Nephron progenitor cell (in vitro differentiated cells): ENCODE measurements around the gene CUBN.

Experiments
- DNase-seq: peaks from one replicate; pipeline ENCODE4 v3.0.0; 2021
- H3K27ac Mint-ChIP-seq: 2 replicates; pipeline ENCODE4 v1.8.0; 2021; ENCODE audit warnings: mild to moderate bottlenecking, moderate library complexity, mixed read lengths
- H3K27me3 Mint-ChIP-seq: 2 replicates; pipeline ENCODE4 v1.8.0; 2021; ENCODE audit warnings: mild to moderate bottlenecking, low read depth, mixed read lengths; ENCODE audit not compliant: poor library complexity
- H3K36me3 Mint-ChIP-seq: 2 replicates; pipeline ENCODE4 v1.8.0; 2021; ENCODE audit warnings: low read depth, mixed read lengths
- H3K4me1 Mint-ChIP-seq: 2 replicates; pipeline ENCODE4 v1.8.0; 2021; ENCODE audit warnings: mixed read lengths
- H3K4me3 Mint-ChIP-seq: 2 replicates; pipeline ENCODE4 v1.8.0; 2021; ENCODE audit warnings: mild to moderate bottlenecking, moderate library complexity, mixed read lengths
- H3K9me3 Mint-ChIP-seq: 2 replicates; pipeline ENCODE4 v1.8.0; 2021; ENCODE audit warnings: mild to moderate bottlenecking, moderate library complexity, mixed read lengths
- TF ChIP-seq, protein P1 (sequence below): fragments of 200-600 bp; sonication (generic); IDR thresholded peaks from 2 replicates; pipeline ENCODE4 v1.5.0; 2021; ENCODE audit warnings: antibody characterized with exemption

Gene CUBN

GRCh38 chr10:17060289-17060688 is 69.3 kb downstream of the CUBN start:
- Mint-ChIP-seq H3K27ac (no peak overlapping the region), H3K27me3 (no peaks in the 10 kb centered on the region), H3K36me3 (no peaks in the 10 kb centered on the region), H3K4me1 (peaks cover 40% of the 10 kb centered on the region), H3K4me3 (no peak overlapping the region), H3K9me3 (no peaks in the 10 kb centered on the region)
- TF ChIP-seq, protein P1, sequence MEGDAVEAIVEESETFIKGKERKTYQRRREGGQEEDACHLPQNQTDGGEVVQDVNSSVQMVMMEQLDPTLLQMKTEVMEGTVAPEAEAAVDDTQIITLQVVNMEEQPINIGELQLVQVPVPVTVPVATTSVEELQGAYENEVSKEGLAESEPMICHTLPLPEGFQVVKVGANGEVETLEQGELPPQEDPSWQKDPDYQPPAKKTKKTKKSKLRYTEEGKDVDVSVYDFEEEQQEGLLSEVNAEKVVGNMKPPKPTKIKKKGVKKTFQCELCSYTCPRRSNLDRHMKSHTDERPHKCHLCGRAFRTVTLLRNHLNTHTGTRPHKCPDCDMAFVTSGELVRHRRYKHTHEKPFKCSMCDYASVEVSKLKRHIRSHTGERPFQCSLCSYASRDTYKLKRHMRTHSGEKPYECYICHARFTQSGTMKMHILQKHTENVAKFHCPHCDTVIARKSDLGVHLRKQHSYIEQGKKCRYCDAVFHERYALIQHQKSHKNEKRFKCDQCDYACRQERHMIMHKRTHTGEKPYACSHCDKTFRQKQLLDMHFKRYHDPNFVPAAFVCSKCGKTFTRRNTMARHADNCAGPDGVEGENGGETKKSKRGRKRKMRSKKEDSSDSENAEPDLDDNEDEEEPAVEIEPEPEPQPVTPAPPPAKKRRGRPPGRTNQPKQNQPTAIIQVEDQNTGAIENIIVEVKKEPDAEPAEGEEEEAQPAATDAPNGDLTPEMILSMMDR: no peak
- DNase-seq: no peak

- TF ChIP-seq, protein P1: no peak
- Mint-ChIP-seq H3K4me3 (no peak overlapping the region), H3K4me1 (peaks cover 29% of the 10 kb centered on the region), H3K27me3 (no peaks in the 10 kb centered on the region), H3K27ac (no peak overlapping the region), H3K9me3 (no peaks in the 10 kb centered on the region), H3K36me3 (no peaks in the 10 kb centered on the region)
- no peak for DNase-seq
Observed at GRCh38 chr10:17059197-17059688, 70.4 kb downstream of the CUBN start.

DNA sequence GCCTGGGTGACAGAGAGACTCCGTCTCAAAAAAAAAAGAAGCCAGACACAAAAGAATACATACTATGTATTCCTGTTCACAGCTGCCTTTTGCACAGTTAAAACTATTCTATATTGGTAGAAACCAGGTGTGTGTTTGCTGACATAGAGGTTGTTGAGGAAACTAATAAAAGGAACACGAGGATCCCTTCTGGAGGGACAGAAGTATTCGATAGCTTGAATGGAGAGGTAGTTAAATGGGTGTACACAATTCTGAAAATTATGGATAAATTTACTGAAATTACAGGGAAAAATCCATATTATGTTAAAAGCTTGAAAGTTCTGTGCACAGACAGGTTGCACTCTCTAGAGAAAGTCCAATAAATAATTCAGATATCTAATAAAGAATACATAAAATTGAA is 71.5 kb downstream of the CUBN start:
- no peak overlapping the region for H3K27ac Mint-ChIP-seq
- peaks cover 18% of the 10 kb centered on the region for H3K4me1 Mint-ChIP-seq
- H3K4me3 Mint-ChIP-seq: no peak overlapping the region
- TF ChIP-seq, protein P1: no peak
- H3K9me3 Mint-ChIP-seq: peaks cover 6% of the 10 kb centered on the region
- DNase-seq: no peak
- H3K27me3 Mint-ChIP-seq: peaks cover 4% of the 10 kb centered on the region
- H3K36me3 Mint-ChIP-seq: no peaks in the 10 kb centered on the region

DNA sequence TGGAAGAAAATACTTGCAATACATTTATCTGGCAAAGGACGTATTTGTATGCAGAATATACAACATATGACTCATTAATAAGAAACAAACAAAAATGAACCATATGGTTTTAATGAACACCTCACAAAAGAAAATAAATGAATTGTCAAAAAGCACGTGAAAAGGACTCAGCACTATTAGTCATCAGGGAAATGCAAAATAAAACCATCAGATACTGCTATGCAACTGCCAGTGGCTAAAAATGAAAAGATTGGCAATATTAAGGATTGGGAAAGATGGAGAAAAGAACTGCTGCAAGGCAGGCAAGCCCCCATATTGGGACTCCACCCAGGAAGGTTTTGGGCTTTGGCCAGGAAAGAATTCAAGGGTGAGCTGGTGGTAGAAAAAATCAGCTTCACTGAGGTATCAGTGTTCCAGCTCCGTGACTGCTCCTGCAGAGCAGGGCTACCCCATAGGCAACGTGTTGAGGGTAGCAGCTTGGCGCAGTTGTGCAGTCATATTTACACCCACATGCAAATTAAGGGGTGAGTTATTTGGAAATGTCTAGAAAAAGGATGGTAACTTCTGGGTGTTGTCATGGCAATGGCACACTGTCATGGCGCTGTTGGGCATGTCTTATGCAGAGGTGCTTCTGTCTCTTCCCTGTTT is 72.7 kb downstream of the CUBN start:
- Mint-ChIP-seq H3K4me3 (no peak overlapping the region), H3K9me3 (peaks cover 16% of the 10 kb centered on the region), H3K4me1 (peaks cover 9% of the 10 kb centered on the region), H3K27me3 (peaks cover 4% of the 10 kb centered on the region), H3K27ac (no peak overlapping the region), H3K36me3 (peaks cover 3% of the 10 kb centered on the region)
- no peak for DNase-seq
- TF ChIP-seq, protein P1: no peak

- H3K4me3 Mint-ChIP-seq: no peak overlapping the region
Observed at GRCh38 chr10:17053513-17053912, 76.1 kb downstream of the CUBN start.

More at GRCh38 chr10:17053513-17053912, 76.1 kb downstream of the CUBN start:
- H3K36me3 Mint-ChIP-seq: peaks cover 13% of the 10 kb centered on the region
- H3K27me3 Mint-ChIP-seq: peaks cover 4% of the 10 kb centered on the region
- no peaks in the 10 kb centered on the region for H3K4me1 Mint-ChIP-seq
- peaks cover 33% of the 10 kb centered on the region for H3K9me3 Mint-ChIP-seq
- TF ChIP-seq, protein P1: no peak
- no peak for DNase-seq
- H3K27ac Mint-ChIP-seq: no peak overlapping the region
